ENCODE results near the gene EVI5.

EVI5 gene

DNA sequence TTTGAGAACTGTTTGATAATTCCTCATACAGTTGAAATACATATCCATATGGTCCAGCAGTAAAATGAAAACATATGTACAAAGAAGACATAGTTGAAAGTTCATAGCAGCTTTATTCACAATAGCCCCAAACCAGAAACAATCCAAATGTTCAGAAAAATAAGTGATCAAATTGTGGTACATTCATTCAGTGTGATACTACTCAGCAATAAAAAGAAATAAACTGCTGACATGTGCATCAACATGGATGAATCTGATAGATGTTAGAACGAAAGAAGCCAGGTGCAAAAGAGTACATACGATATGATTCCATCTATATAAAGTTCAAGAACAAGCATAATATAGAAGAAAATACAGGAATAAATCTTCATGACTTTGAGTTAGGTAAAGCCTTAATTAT, 77.2 kb downstream of the EVI5 start:
- H3K4me3 ChIP-seq, result no peak overlapping the region
- no peak for DNase-seq (ENCODE audit: low read depth, low spot score)
- no peaks in the 10 kb centered on the region for H3K36me3 ChIP-seq (ENCODE audit: insufficient read depth, low read length)
- H3K9me3 ChIP-seq (ENCODE audit: low read depth, low read length), result no peaks in the 10 kb centered on the region
- H3K9ac ChIP-seq (ENCODE audit: insufficient read length), result no peak overlapping the region
- no peak overlapping the region for H3K27ac ChIP-seq
- no peak for TF ChIP-seq POLR2AphosphoS5 (IDR thresholded peaks at IDR 0.05; ENCODE audit: borderline replicate concordance, low read depth, low read length)
- no peak for TF ChIP-seq EZH2 (IDR thresholded peaks at IDR 0.05)
- no peak for TF ChIP-seq FOXP2 (optimal IDR thresholded peaks at IDR 0.05; ENCODE audit: control extremely low read depth, extremely low read length, insufficient read depth)

DNA sequence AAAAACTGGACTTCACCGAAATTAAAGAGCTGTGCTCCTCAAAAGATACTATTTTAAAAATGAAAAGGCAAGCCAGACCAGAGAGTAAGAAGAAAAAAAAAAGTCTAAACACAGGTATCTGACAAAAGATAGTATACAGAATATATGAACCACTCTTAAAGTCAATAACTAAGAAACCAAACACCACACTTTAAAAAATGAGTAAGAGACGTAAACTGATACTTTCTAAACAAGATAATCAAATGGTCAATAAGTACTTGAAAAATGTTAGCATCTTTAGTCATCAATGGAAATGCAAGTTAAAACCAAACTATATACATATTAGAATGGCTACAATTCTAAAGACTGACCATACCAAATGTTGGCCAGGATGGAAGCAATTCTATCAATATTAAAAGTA, 77.6 kb downstream of the EVI5 start:
- no peak for TF ChIP-seq POLR2AphosphoS5 (IDR thresholded peaks at IDR 0.05; ENCODE audit: borderline replicate concordance, low read depth, low read length)
- no peak for TF ChIP-seq EZH2 (IDR thresholded peaks at IDR 0.05)
- TF ChIP-seq FOXP2 (optimal IDR thresholded peaks at IDR 0.05; ENCODE audit: control extremely low read depth, extremely low read length, insufficient read depth), result no peak
- Histone ChIP-seq H3K9me3 (ENCODE audit: low read depth, low read length) (no peaks in the 10 kb centered on the region), H3K36me3 (ENCODE audit: insufficient read depth, low read length) (no peaks in the 10 kb centered on the region), H3K9ac (ENCODE audit: insufficient read length) (no peak overlapping the region), H3K27ac (no peak overlapping the region), H3K4me3 (no peak overlapping the region)
- no peak for DNase-seq (ENCODE audit: low read depth, low spot score)

DNA sequence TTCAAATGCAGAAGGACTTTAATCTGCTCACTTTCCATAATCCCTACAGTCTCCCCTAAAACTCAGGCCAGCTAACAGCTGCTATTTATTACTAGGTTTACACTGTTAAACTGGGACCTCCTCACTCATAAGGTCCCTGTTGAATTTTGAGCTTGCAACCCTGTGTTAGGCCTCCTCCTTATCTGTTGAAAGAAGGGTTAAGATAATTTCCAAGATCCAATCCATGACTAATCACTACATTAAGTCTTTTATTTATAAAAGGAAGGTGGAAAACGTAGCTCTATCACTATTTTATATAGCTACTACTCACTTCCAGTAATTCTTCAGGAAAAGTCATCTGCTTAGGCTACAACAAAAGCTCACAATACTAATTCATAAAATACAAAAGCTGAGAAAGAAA, 79.5 kb downstream of the EVI5 start:
- no peak overlapping the region for H3K27ac ChIP-seq
- H3K9ac ChIP-seq (ENCODE audit: insufficient read length), result no peak overlapping the region
- no peak for DNase-seq (ENCODE audit: low read depth, low spot score)
- no peak for TF ChIP-seq EZH2 (IDR thresholded peaks at IDR 0.05)
- H3K36me3 ChIP-seq (ENCODE audit: insufficient read depth, low read length), result no peaks in the 10 kb centered on the region
- no peaks in the 10 kb centered on the region for H3K9me3 ChIP-seq (ENCODE audit: low read depth, low read length)
- H3K4me3 ChIP-seq, result no peak overlapping the region

DNA sequence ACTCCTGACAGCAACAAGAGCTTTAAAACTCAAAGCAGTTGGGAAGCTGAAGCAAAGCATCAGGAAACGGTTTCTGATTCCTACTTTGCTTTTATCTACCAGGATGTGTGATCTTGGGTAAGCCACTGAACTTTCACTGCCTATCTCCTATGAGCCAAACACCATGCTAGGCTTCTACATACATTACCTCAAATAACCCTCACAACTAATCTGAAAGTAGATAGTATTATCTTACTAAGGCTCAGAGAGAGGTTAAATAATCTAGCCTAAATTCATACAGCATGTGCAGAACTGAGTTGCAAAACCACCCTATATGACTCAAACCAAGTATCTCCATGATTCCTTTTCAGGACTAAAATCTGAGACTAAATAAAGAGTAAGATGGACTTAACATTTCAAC, 83.8 kb downstream of the EVI5 start:
- Histone ChIP-seq H3K36me3 (ENCODE audit: insufficient read depth, low read length) (0 out of 2 replicates have a peak, but pooled peaks cover 7% of the 10 kb centered on the region), H3K27ac (peak overlapping the region; percentile 67; the same call in 1 of the 2 replicates), H3K9me3 (ENCODE audit: low read depth, low read length) (no peaks in the 10 kb centered on the region), H3K9ac (ENCODE audit: insufficient read length) (no peak overlapping the region), H3K4me3 (peak overlapping the region; percentile 23; the same call in 1 of the 2 replicates)
- DNase-seq (ENCODE audit: low read depth, low spot score), result no peak
- TF ChIP-seq POLR2AphosphoS5 (IDR thresholded peaks at IDR 0.05; ENCODE audit: borderline replicate concordance, low read depth, low read length) (no peak), EZH2 (IDR thresholded peaks at IDR 0.05) (no peak), FOXP2 (optimal IDR thresholded peaks at IDR 0.05; ENCODE audit: control extremely low read depth, extremely low read length, insufficient read depth) (no peak)

DNA sequence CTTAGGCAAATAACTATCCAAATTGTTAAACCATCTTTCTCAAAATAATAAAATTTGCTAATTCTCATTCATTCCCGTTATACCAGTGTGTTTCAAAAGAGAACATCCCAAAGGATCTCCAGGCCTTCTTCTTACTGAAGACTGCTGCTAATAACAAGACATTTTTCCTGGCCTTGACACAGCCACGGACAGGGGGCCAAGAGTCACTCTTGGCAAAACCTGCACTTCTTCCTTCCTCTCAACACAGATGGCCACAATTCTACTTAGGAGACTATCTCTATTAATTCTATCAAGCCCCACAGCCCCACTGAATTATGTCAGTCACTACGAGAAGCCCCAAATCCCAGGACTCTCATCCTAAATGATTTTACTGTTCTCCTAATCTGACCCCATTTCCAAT, 86.0 kb downstream of the EVI5 start:
- Histone ChIP-seq H3K27ac (no peak overlapping the region), H3K9me3 (ENCODE audit: low read depth, low read length) (no peaks in the 10 kb centered on the region), H3K4me3 (no peak overlapping the region), H3K9ac (ENCODE audit: insufficient read length) (no peak overlapping the region), H3K36me3 (ENCODE audit: insufficient read depth, low read length) (peaks cover 19% of the 10 kb centered on the region)
- TF ChIP-seq POLR2AphosphoS5 (IDR thresholded peaks at IDR 0.05; ENCODE audit: borderline replicate concordance, low read depth, low read length) (no peak), FOXP2 (optimal IDR thresholded peaks at IDR 0.05; ENCODE audit: control extremely low read depth, extremely low read length, insufficient read depth) (no peak)
- DNase-seq (ENCODE audit: low read depth, low spot score), result no peak

DNA sequence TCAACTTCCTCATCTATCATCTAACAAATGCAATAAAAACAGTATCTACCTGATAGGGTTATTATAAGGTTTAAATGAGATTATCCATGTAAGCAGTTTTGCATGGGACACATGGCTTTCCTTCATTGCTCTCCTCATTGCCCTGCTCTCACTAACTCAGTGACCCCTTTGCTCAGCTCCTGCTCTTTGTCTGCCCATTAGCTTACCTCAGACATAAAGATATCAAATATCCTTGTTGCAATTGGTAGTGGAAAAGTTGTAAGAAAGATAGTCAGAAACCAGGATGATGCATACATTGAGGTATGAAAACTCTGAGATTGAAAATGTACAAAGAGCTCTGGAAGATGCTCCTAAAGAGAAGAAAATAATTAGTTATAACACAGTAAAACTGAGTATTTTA, 89.8 kb downstream of the EVI5 start:
- H3K36me3 ChIP-seq (ENCODE audit: insufficient read depth, low read length), result peaks cover 28% of the 10 kb centered on the region

DNA sequence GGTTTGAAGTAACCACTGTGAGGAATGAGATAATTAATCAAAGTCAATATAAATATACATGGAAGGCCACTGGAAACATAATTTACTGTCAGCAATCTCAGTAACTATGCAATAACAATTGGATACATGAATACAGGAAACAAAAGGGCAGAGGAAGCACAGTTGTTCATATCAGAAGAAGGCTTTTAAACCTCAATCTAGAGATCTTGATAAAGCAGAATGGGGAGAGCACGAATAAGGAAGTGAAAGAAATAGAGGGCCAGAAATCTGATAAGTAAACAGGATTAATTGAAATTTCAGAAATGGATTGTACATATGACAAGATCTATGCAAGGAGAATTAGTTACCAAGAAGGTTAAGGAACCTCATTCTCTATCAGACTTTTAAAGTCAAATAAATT, 93.0 kb downstream of the EVI5 start:
- Histone ChIP-seq H3K9me3 (ENCODE audit: low read depth, low read length) (no peaks in the 10 kb centered on the region), H3K27ac (no peak overlapping the region), H3K36me3 (ENCODE audit: insufficient read depth, low read length) (peaks cover 25% of the 10 kb centered on the region), H3K4me3 (no peak overlapping the region), H3K9ac (ENCODE audit: insufficient read length) (no peak overlapping the region)
- TF ChIP-seq FOXP2 (optimal IDR thresholded peaks at IDR 0.05; ENCODE audit: control extremely low read depth, extremely low read length, insufficient read depth) (no peak), EZH2 (IDR thresholded peaks at IDR 0.05) (no peak), POLR2AphosphoS5 (IDR thresholded peaks at IDR 0.05; ENCODE audit: borderline replicate concordance, low read depth, low read length) (no peak)
- DNase-seq (ENCODE audit: low read depth, low spot score), result no peak

More for the DNA sequence above, 89.8 kb downstream of the EVI5 start:
- Histone ChIP-seq H3K9ac (ENCODE audit: insufficient read length) (no peak overlapping the region), H3K27ac (no peak overlapping the region), H3K9me3 (ENCODE audit: low read depth, low read length) (no peaks in the 10 kb centered on the region), H3K4me3 (no peak overlapping the region)
- TF ChIP-seq EZH2 (IDR thresholded peaks at IDR 0.05) (no peak), FOXP2 (optimal IDR thresholded peaks at IDR 0.05; ENCODE audit: control extremely low read depth, extremely low read length, insufficient read depth) (no peak), POLR2AphosphoS5 (IDR thresholded peaks at IDR 0.05; ENCODE audit: borderline replicate concordance, low read depth, low read length) (no peak)
- DNase-seq (ENCODE audit: low read depth, low spot score), result no peak

DNA sequence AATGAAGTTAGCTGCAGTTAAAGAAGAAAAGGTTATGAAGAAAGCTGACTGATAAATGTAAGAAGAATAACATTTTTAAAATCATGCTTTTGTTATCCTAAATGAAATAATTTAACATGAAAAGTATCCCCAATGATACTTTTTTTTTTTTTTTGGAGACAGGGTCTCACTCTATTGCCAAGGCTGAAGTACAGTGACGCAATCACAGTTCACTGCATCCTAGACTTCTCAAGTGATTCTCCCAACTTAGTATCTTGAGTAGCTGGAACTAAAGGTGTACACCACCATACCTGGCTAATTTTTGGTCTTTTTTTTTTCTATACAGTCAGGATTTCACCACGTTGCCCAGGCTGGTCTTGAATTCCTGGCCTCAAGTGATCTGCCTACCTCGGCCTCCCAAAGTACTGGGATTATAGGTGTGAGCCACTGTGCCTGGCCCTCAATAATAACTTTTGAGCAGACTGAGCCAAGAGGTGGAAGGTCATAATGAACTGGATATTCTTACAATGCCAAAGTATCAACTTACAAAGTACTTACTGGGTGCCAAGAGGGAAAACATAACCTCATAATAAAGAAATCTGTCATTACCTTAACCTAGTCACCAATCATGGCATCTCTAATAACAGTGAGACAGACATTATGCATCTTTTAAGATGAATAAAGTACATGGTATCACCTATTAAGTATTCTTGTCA, 94.5 kb downstream of the EVI5 start:
- H3K9ac ChIP-seq (ENCODE audit: insufficient read length), result no peak overlapping the region
- TF ChIP-seq POLR2AphosphoS5 (IDR thresholded peaks at IDR 0.05; ENCODE audit: borderline replicate concordance, low read depth, low read length), result no peak
- no peak for TF ChIP-seq EZH2 (IDR thresholded peaks at IDR 0.05)
- TF ChIP-seq FOXP2 (optimal IDR thresholded peaks at IDR 0.05; ENCODE audit: control extremely low read depth, extremely low read length, insufficient read depth), result no peak
- H3K27ac ChIP-seq, result no peak overlapping the region
- no peaks in the 10 kb centered on the region for H3K9me3 ChIP-seq (ENCODE audit: low read depth, low read length)
- H3K36me3 ChIP-seq (ENCODE audit: insufficient read depth, low read length), result peaks cover 25% of the 10 kb centered on the region
- H3K4me3 ChIP-seq, result no peak overlapping the region
- no peak for DNase-seq (ENCODE audit: low read depth, low spot score)

DNA sequence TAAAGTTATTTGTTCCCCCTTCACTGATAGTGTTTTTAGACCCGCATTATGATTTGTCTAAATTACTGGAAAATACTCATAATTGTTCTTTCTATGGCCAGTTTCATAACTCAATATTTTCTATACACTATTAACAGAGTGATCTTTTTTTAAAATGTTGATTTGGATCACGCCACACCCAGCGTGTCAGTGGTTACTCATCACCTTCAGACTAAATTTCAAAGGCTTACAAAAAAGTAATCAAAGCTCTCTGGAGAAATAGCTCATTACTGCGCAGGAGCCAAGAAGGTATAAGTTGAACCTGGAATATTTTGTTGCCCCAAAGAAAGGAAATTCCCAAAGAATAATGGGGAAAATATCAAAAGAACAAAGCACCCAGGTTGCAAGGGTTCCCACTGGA, 104.9 kb downstream of the EVI5 start:
- H3K27ac ChIP-seq, result no peak overlapping the region
- no peak overlapping the region for H3K9ac ChIP-seq (ENCODE audit: insufficient read length)
- H3K9me3 ChIP-seq (ENCODE audit: low read depth, low read length), result no peaks in the 10 kb centered on the region
- H3K4me3 ChIP-seq, result no peak overlapping the region
- H3K36me3 ChIP-seq (ENCODE audit: insufficient read depth, low read length), result peaks cover 4% of the 10 kb centered on the region; the same call in 1 of the 2 replicates
- TF ChIP-seq EZH2 (IDR thresholded peaks at IDR 0.05) (no peak), FOXP2 (optimal IDR thresholded peaks at IDR 0.05; ENCODE audit: control extremely low read depth, extremely low read length, insufficient read depth) (no peak), POLR2AphosphoS5 (IDR thresholded peaks at IDR 0.05; ENCODE audit: borderline replicate concordance, low read depth, low read length) (no peak)
- no peak for DNase-seq (ENCODE audit: low read depth, low spot score)
